ENCODE data around the gene RPGR. TPM values are rescaled to one million over a fixed set of nuclear protein-coding genes. Genes with fewer than 3 reads are reported as not detected.

Gene RPGR

GRCh38 chrX:38220415-38221390, 106.6 kb downstream of the RPGR start, which contains the start of gene SRPX:
SRPX (minus strand) TSS chrX:38220871; CDS start chrX:38220792, 79 bp downstream.
- Histone ChIP-seq H3K4me1 (ENCODE audit: control insufficient read depth, insufficient read depth, low read length) (peaks cover 17% of the 10 kb centered on the region), H3K9ac (ENCODE audit: low read depth, low read length) (peak within 1 kb of the TSS; percentile 76), H3K9me3 (replicated peaks; ENCODE audit: low read length) (no peaks in the 10 kb centered on the region), H3K4me3 (ENCODE audit: low read length) (peak within 1 kb of the TSS; percentile 71), H3K4me2 (ENCODE audit: low read length) (peak within 1 kb of the TSS; percentile 84), H3K36me3 (ENCODE audit: insufficient read depth, low read length) (no peaks in the 10 kb centered on the region), H3K27me3 (ENCODE audit: control insufficient read depth, insufficient read depth, low read length) (no peaks in the 10 kb centered on the region)

GRCh38 chrX:38220024-38220414, 107.3 kb downstream of the RPGR start:
- H3K4me3 ChIP-seq (ENCODE audit: low read length), result peak overlapping the region; percentile 71
- peak overlapping the region; percentile 76 for H3K9ac ChIP-seq (ENCODE audit: low read depth, low read length)
- no peaks in the 10 kb centered on the region for H3K9me3 ChIP-seq (replicated peaks; ENCODE audit: low read length)
- H3K4me2 ChIP-seq (ENCODE audit: low read length), result peak overlapping the region; percentile 84
- no peaks in the 10 kb centered on the region for H3K27me3 ChIP-seq (ENCODE audit: control insufficient read depth, insufficient read depth, low read length)
- peaks cover 19% of the 10 kb centered on the region for H3K4me1 ChIP-seq (ENCODE audit: control insufficient read depth, insufficient read depth, low read length)
- H3K36me3 ChIP-seq (ENCODE audit: insufficient read depth, low read length), result no peaks in the 10 kb centered on the region

Small RNA genes within 50 kb of the gene (small RNA-seq; reads per million reads assigned to genes)
- gene RF00322, result not detected

Data from skeletal muscle satellite cell (primary cell).